Stomach (tissue), 9 donors: Measurements from ENCODE around the gene NANOS1. TPM values are rescaled to one million over a fixed set of nuclear protein-coding genes. Genes with fewer than 3 reads are reported as not detected.

Experiments
- DNase-seq, 2 donors: peaks; one replicate each; pipeline versions ENCODE4 v3.0.0 to v3.0.0-alpha.2; 2013 to 2019
- H3K27ac ChIP-seq, 5 donors: fragments of 200-600 bp in 4 of 5; sonication (generic) in 4 of 5; one replicate each; pipeline ENCODE4 v1.5.1; 2013 to 2019; ENCODE audit warnings: mild to moderate bottlenecking in 1 of 5, moderate library complexity in 1 of 5
- H3K27me3 ChIP-seq, 3 donors: fragments of 200-600 bp; sonication (generic); one replicate each; pipeline ENCODE4 v1.5.1; 2017 to 2019; ENCODE audit warnings: mixed run types in 1 of 3
- H3K36me3 ChIP-seq, 4 donors: fragments of 200-600 bp; sonication (generic); 1 replicate in 3 of 4; 2 replicates in 1 of 4; pipeline ENCODE4 v1.5.1; 2016 to 2019
- H3K4me1 ChIP-seq, 4 donors: fragments of 200-600 bp; sonication (generic); one replicate each; pipeline ENCODE4 v1.5.1; 2016 to 2019
- H3K4me3 ChIP-seq, 4 donors: fragments of 200-600 bp; sonication (generic) in 3 of 4; one replicate each; pipeline ENCODE4 v1.5.1; 2016 to 2019; ENCODE audit warnings: mild to moderate bottlenecking in 1 of 4
- H3K9me3 ChIP-seq, 4 donors: fragments of 200-600 bp; sonication (generic); one replicate each; pipeline ENCODE4 v1.5.1; 2016 to 2019
- CTCF ChIP-seq, 7 experiments: fragments of 450-650 bp in 4 of 7; fragments of 200-600 bp in 3 of 7; sonication (generic) in 3 of 7; IDR thresholded peaks; one replicate each; pipeline ENCODE4 v1.5.1; 2016 to 2019; ENCODE audit warnings: antibody characterized with exemption in 7 of 7, control low read depth in 2 of 7, mild to moderate bottlenecking in 1 of 7
- EP300 ChIP-seq: sonication (generic); formaldehyde crosslinking; IDR thresholded peaks from one replicate; pipeline ENCODE4 v1.6.1; 2017; ENCODE audit warnings: antibody characterized with exemption
- POLR2A ChIP-seq, 4 donors: fragments of 450-650 bp; IDR thresholded peaks; one replicate each; pipeline ENCODE4 v1.6.1; 2016; ENCODE audit warnings: antibody characterized with exemption in 4 of 4, control low read depth in 2 of 4, mild to moderate bottlenecking in 1 of 4, moderate library complexity in 1 of 4
- POLR2AphosphoS5 ChIP-seq, 3 donors: sonication (generic); formaldehyde crosslinking; IDR thresholded peaks; one replicate each; pipeline ENCODE4 v1.6.1; 2016; ENCODE audit warnings: antibody characterized with exemption in 3 of 3
- WGBS, 5 donors: extraction: QIAGEN DNeasy Blood & Tissue Kit in 3 of 5; methylation state at CpG; one replicate each; pipeline versions ENCODE4 v1.1.5 to v1.1.7; 2013 to 2018; 5-methylcytosine and 5-hydroxymethylcytosine counted together
- intact Hi-C: fragments of 100-400 bp; cut with DNase I; formaldehyde crosslinking; loops from one replicate; pipeline ENCODE4 v1.15.1; 2023; ENCODE audit warnings: low total_unique reads
- polyA plus RNA-seq, 3 donors: library from polyadenylated mRNA; stranded (reverse); fragments of 200-250 nt; gene quantifications; one replicate each; pipeline ENCODE4 v1.2.3, GENCODE V29; 2013
- total RNA-seq, 5 donors: library from RNA; depleted of rRNA; stranded (reverse); fragments of >200 nt; gene quantifications; one replicate each; pipeline versions ENCODE4 v1.1.0 to v1.2.3, GENCODE V29; 2014 to 2016
- donor health status: healthy with polysubstance abuse.
- donor health status: Bipolar disorder and iron deficiency.
- donor health status: healthy.

Gene NANOS1
- total and polyA plus RNA-seq, 8 donors, result under 0.01 to 16.1 (median 3.7) TPM

- intact Hi-C loops, result no loop called here
- 26 to 38% (median 28%) methylated on average over 9 of the region's 9 CpGs for WGBS, 5 donors
- H3K36me3 ChIP-seq, result no peaks in the 10 kb centered on the region
- H3K9me3 ChIP-seq, result no peaks in the 10 kb centered on the region
- H3K4me3 ChIP-seq, result no peak overlapping the region
- peak in 1 of 3 donors; percentile 58 for TF ChIP-seq POLR2AphosphoS5 (IDR thresholded peaks at IDR 0.05)
- TF ChIP-seq POLR2A (IDR thresholded peaks at IDR 0.05), result no peak
- no peak for TF ChIP-seq CTCF (IDR thresholded peaks at IDR 0.05)
- DNase-seq, result peak; percentile 66 to 69
- peak overlapping the region in 4 of 5 donors; percentile 29 to 75 (median 64) for H3K27ac ChIP-seq
- H3K4me1 ChIP-seq, result peaks cover 9 to 21% (median 11%) of the 10 kb centered on the region in 4 donors
- peaks cover 0 to 6% (median 0%) of the 10 kb centered on the region in 3 donors for H3K27me3 ChIP-seq
Measured at GRCh38 chr10:119006451-119007210, 22.9 kb upstream of the NANOS1 start.

GRCh38 chr10:119007211-119007574 lies 22.3 kb upstream of the NANOS1 start:
- peaks cover 0 to 4% (median 0%) of the 10 kb centered on the region in 3 donors for H3K27me3 ChIP-seq
- 16 to 41% (median 23%) methylated on average over 4 of the region's 4 CpGs for WGBS, 5 donors
- DNase-seq, result peak in 1 of 2 donors; percentile 12
- no peak for TF ChIP-seq CTCF (IDR thresholded peaks at IDR 0.05)
- no peak for TF ChIP-seq EP300
- no peak for TF ChIP-seq POLR2A (IDR thresholded peaks at IDR 0.05)
- no peak for TF ChIP-seq POLR2AphosphoS5 (IDR thresholded peaks at IDR 0.05)
- H3K4me1 ChIP-seq, result peaks cover 9 to 21% (median 11%) of the 10 kb centered on the region in 4 donors
- no peaks in the 10 kb centered on the region for H3K9me3 ChIP-seq
- peak overlapping the region in 1 of 5 donors; percentile 29 for H3K27ac ChIP-seq
- no peaks in the 10 kb centered on the region for H3K36me3 ChIP-seq
- intact Hi-C loops, result no loop called here
- no peak overlapping the region for H3K4me3 ChIP-seq

DNA sequence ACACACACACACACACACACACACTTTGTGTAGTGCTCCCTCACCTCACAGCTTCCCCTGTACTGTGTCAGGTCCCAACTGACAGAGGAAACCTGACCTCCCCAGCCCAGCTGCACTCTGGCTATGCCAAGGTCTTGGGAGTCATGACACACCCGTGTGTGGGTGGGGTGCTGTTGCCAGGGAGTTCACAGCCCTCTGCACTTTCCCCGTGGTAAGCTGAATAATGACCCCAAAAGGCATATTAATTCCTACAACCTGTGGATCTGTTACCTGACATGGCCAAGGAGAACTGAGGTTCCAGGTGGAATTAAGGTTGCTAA lies 8.9 kb upstream of the NANOS1 start:
- intact Hi-C loops, result loop anchor here (10.0 kb wide), 1 partner anchor 266 kb away; the partner anchor contains the start of gene CACUL1
- Histone ChIP-seq H3K9me3 (no peaks in the 10 kb centered on the region), H3K36me3 (no peaks in the 10 kb centered on the region), H3K4me3 (no peak overlapping the region), H3K27ac (no peak overlapping the region), H3K27me3 (no peaks in the 10 kb centered on the region), H3K4me1 (peaks cover 8 to 18% (median 9%) of the 10 kb centered on the region in 4 donors)
- 12 to 27% (median 21%) methylated on average over 2 of the region's 2 CpGs for WGBS, 5 donors
- peak in 1 of 2 donors; percentile 12 for DNase-seq
- TF ChIP-seq POLR2AphosphoS5 (IDR thresholded peaks at IDR 0.05) (no peak), CTCF (IDR thresholded peaks at IDR 0.05) (no peak), POLR2A (IDR thresholded peaks at IDR 0.05) (no peak), EP300 (no peak)

DNA sequence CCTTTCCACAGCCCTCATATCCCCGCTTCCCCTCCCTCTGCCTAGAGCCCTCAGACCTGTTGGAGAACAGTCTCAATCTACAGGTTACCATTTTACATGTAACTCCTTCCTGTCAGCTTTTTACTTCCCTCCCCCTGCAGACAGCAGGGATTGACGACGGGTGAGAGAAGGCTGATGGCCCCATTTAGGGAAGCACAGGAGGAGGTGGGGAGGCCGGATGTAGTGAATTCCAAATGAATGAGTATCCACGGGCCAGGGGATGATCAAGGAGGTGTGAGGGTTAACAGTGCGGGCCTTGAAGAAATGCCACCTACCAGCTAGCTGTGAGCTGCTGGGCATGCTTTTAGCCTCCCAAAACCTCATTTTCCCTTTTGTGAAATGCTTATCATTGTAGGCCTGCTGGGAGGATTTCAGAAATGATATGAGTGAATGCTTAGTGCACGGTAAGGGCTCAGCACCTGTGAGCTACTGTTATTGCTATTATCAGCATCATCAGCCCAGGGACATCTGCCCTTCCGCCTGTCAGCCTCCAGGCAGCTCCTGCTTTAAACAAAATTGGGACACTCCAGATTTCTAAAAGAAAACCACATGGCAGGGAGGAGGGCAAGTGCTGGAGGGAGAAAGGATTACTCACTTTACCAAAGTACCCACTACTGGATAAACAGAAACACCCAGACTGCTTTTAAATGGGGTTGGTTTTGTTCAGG lies 6.5 kb upstream of the NANOS1 start:
- no peak for DNase-seq
- H3K27ac ChIP-seq, result peak overlapping the region in 1 of 5 donors; percentile 52
- H3K36me3 ChIP-seq, result no peaks in the 10 kb centered on the region
- no peak for TF ChIP-seq POLR2A (IDR thresholded peaks at IDR 0.05)
- TF ChIP-seq CTCF (IDR thresholded peaks at IDR 0.05), result no peak
- no peak for TF ChIP-seq POLR2AphosphoS5 (IDR thresholded peaks at IDR 0.05)
- TF ChIP-seq EP300, result no peak
- no peak overlapping the region for H3K4me3 ChIP-seq
- 62 to 74% (median 68%) methylated on average over 8 of the region's 8 CpGs for WGBS, 5 donors
- intact Hi-C loops, result loop anchor here (10.0 kb wide), 1 partner anchor 268 kb away; the partner anchor contains the start of gene CACUL1
- no peaks in the 10 kb centered on the region for H3K9me3 ChIP-seq
- H3K27me3 ChIP-seq, result no peaks in the 10 kb centered on the region
- peaks cover 20 to 37% (median 26%) of the 10 kb centered on the region in 4 donors for H3K4me1 ChIP-seq
